ENCODE results near the gene SOX6.

DNA sequence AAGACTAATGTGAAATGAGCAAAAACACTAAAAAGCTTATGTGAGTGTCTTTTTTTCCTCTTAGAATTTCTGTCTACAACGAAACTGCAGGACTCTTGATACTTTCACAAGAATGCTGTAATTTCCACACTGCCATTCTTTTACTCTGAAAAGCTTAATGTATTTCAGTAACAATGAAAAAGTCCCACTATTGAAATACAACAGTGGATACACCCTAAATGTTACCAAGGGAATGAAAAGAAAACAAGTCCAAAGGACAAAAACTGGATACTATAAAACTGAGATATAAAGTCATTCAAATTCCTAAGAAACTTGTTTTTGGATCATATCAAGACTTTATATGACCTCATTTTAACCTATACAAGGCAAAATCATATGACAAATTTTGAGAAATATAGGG is 77.4 kb downstream of the SOX6 start:
- TF ChIP-seq POLR2AphosphoS5 (IDR thresholded peaks at IDR 0.05; ENCODE audit: insufficient read depth, low read depth, low read length): no peak
- TF ChIP-seq, protein P1, sequence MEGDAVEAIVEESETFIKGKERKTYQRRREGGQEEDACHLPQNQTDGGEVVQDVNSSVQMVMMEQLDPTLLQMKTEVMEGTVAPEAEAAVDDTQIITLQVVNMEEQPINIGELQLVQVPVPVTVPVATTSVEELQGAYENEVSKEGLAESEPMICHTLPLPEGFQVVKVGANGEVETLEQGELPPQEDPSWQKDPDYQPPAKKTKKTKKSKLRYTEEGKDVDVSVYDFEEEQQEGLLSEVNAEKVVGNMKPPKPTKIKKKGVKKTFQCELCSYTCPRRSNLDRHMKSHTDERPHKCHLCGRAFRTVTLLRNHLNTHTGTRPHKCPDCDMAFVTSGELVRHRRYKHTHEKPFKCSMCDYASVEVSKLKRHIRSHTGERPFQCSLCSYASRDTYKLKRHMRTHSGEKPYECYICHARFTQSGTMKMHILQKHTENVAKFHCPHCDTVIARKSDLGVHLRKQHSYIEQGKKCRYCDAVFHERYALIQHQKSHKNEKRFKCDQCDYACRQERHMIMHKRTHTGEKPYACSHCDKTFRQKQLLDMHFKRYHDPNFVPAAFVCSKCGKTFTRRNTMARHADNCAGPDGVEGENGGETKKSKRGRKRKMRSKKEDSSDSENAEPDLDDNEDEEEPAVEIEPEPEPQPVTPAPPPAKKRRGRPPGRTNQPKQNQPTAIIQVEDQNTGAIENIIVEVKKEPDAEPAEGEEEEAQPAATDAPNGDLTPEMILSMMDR (IDR thresholded peaks at IDR 0.05; ENCODE audit: extremely low read depth in 1 of 2, insufficient read depth in 1 of 2, low read depth in 1 of 2, low read length in 2 of 2): no peak
- TF ChIP-seq POLR2A (IDR thresholded peaks at IDR 0.05; ENCODE audit: low read depth, low read length): no peak
- no peak for TF ChIP-seq EZH2 (IDR thresholded peaks at IDR 0.05; ENCODE audit: borderline replicate concordance, low read depth, low read length, severe bottlenecking)
- no peak for TF ChIP-seq MYC (IDR thresholded peaks at IDR 0.05; ENCODE audit: low read depth, low read length)
- TF ChIP-seq, protein P2, sequence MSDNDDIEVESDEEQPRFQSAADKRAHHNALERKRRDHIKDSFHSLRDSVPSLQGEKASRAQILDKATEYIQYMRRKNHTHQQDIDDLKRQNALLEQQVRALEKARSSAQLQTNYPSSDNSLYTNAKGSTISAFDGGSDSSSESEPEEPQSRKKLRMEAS (IDR thresholded peaks at IDR 0.05; ENCODE audit: insufficient read depth, insufficient read length): no peak
